ENCODE measurements around the gene NOC2L.

- TF ChIP-seq CTCF (IDR thresholded peaks at IDR 0.05) (peak in 1 of 6 experiments; percentile 14), POLR2A (IDR thresholded peaks at IDR 0.05) (peak in 2 of 4 donors; percentile 13 to 43)
Measured at GRCh38 chr1:958823-959730, at the start of gene NOC2L.
